Right atrium auricular region (tissue), 2 donors: Measurements from ENCODE around the gene APOB. TPM values are rescaled to one million over a fixed set of nuclear protein-coding genes. Genes with fewer than 3 reads are reported as not detected.

Source experiments
- DNase-seq: peaks from one replicate; pipeline ENCODE4 v3.0.0-alpha.2; 2019; ENCODE audit warnings: low spot score
- H3K27ac ChIP-seq, 2 donors: fragments of 200-600 bp; sonication (generic); 1 replicate in 1 of 2; 2 replicates in 1 of 2; pipeline ENCODE4 v1.5.1; 2016 to 2019
- H3K27me3 ChIP-seq, 2 donors: fragments of 200-600 bp; sonication (generic); one replicate each; pipeline versions ENCODE4 v1.5.1 to v1.6.0; 2017 to 2019
- H3K36me3 ChIP-seq: fragments of 200-600 bp; sonication (generic); one replicate; pipeline ENCODE4 v1.5.1; 2016
- H3K4me1 ChIP-seq, 2 donors: fragments of 200-600 bp; sonication (generic); one replicate each; pipeline versions ENCODE4 v1.5.1 to v1.6.0; 2017 to 2019
- H3K4me3 ChIP-seq, 2 donors: fragments of 200-600 bp; sonication (generic); 1 replicate in 1 of 2; 2 replicates in 1 of 2; pipeline ENCODE4 v1.5.1; 2017 to 2019; ENCODE audit warnings: mild to moderate bottlenecking in 1 of 2, moderate library complexity in 1 of 2
- H3K9me3 ChIP-seq, 2 donors: fragments of 200-600 bp; sonication (generic); one replicate each; pipeline ENCODE4 v1.5.1; 2019
- CTCF ChIP-seq, 2 donors: fragments of 200-600 bp; sonication (generic); IDR thresholded peaks; one replicate each; pipeline ENCODE4 v1.5.1; 2019; ENCODE audit warnings: antibody characterized with exemption in 2 of 2
- total RNA-seq, 2 donors: library from RNA; depleted of rRNA; stranded (reverse); fragments of >200 nt; gene quantifications; one replicate each; pipeline ENCODE4 v1.1.0, GENCODE V29; 2016

APOB gene
- total RNA-seq, 2 donors from 2014 or later = 20.1 to 45.3 TPM

DNA sequence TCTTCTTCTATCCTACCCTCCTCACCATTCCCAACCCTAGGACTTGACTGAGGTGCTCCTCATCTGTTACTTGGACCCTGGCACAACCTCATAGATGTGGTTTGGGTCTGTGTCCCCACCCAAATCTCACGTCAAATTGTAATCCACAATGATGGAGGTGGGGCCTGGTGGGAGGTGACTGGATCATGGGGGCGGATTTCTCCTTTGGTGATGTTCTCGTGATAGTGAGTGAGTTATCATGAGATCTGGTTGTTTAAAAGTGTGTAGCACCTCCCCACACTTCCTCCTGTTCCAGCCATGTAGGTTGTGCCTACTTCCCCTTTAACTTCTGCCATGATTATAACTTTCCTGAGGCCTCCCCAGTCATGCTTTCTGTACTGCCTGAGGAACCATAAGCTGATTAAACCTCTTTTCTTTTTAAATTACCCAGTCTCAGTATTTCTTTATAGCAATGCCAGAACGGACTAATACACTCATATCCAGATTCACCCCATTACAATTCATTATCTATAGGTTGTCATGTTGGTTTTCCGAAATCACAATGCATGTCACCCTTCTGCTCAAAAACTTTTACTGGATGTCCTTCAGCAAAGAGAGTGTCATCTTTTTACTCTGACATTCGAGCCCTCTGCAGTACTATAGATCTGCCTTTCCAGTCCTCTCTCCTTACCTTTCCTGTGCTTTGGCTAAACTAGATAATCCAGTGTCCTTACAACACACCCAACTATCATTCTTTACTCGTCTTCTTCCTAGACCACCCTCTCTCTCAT is 45.7 kb downstream of the APOB start:
- no peak for TF ChIP-seq CTCF (IDR thresholded peaks at IDR 0.05)
- Histone ChIP-seq H3K27me3 (no peaks in the 10 kb centered on the region), H3K4me1 (no peaks in the 10 kb centered on the region), H3K27ac (no peak overlapping the region), H3K36me3 (no peaks in the 10 kb centered on the region), H3K9me3 (no peaks in the 10 kb centered on the region), H3K4me3 (no peak overlapping the region)
- DNase-seq = no peak

- Histone ChIP-seq H3K4me3 (no peak overlapping the region), H3K4me1 (no peaks in the 10 kb centered on the region), H3K27ac (no peak overlapping the region), H3K27me3 (no peaks in the 10 kb centered on the region), H3K9me3 (no peaks in the 10 kb centered on the region), H3K36me3 (no peaks in the 10 kb centered on the region)
- DNase-seq = no peak
- no peak for TF ChIP-seq CTCF (IDR thresholded peaks at IDR 0.05)
Observed at GRCh38 chr2:20994130-20994529, 49.7 kb downstream of the APOB start.

- Histone ChIP-seq H3K36me3 (no peaks in the 10 kb centered on the region), H3K27ac (no peak overlapping the region), H3K9me3 (no peaks in the 10 kb centered on the region), H3K4me1 (no peaks in the 10 kb centered on the region), H3K27me3 (no peaks in the 10 kb centered on the region), H3K4me3 (no peak overlapping the region)
- no peak for DNase-seq
- no peak for TF ChIP-seq CTCF (IDR thresholded peaks at IDR 0.05)
Observed at GRCh38 chr2:20992201-20992711, 51.6 kb downstream of the APOB start.

DNA sequence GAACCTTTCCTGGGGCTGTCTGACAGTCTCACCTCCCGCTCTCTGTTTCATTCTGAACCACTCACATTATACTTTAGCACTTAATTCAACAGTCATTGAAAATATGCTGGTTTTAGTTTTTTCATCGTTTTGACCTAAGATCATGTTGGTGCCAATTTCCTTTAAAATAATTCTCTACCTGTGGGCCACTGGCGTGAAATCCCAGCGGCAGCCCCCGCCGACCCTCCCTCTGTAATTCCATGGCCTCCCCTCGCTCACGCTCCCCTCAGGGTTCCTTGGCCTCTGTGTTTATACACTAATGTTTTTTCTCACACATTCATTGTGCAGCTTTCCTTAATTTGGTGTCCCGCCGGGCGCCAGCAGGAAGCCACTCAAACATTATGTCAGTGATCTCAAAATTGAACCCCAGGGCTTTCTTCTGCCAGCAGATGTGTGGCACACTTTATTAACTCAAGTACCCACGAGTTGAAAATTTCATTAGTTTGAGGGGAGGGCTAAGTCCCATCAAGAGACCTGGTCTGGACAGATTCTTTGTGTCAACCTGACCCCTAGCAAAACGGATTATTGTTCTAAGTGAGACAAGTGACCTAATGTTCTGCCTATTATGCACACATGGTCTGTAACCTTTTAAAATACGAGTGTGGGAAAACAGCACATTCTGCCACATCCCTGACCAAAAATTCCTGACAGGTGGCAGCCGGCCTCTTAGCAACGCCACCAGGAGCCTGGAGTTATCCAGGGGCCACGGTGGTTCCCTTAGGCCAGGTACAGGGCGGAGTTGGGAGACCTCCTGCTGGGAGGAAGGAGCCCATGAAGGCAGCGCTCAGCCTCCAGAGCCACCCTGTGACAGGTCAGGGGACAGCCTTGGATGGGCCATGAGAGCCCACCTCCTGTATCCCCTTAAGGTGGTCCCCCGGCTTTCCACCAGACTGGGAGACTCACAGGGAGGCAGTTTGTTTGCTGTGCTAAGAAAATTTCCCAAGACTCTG is 53.1 kb downstream of the APOB start:
- H3K9me3 ChIP-seq = no peaks in the 10 kb centered on the region
- H3K4me1 ChIP-seq = no peaks in the 10 kb centered on the region
- H3K36me3 ChIP-seq = no peaks in the 10 kb centered on the region
- no peak overlapping the region for H3K4me3 ChIP-seq
- H3K27me3 ChIP-seq = no peaks in the 10 kb centered on the region
- H3K27ac ChIP-seq = no peak overlapping the region
- TF ChIP-seq CTCF (IDR thresholded peaks at IDR 0.05) = no peak
- no peak for DNase-seq

GRCh38 chr2:20989404-20989803 is 54.5 kb downstream of the APOB start:
- Histone ChIP-seq H3K4me1 (no peaks in the 10 kb centered on the region), H3K9me3 (no peaks in the 10 kb centered on the region), H3K4me3 (no peak overlapping the region), H3K27ac (no peak overlapping the region), H3K36me3 (no peaks in the 10 kb centered on the region), H3K27me3 (no peaks in the 10 kb centered on the region)
- no peak for TF ChIP-seq CTCF (IDR thresholded peaks at IDR 0.05)
- no peak for DNase-seq
